ENCODE results near the gene FBXO24. TPM values are rescaled to one million over a fixed set of nuclear protein-coding genes. Genes with fewer than 3 reads are reported as not detected.

FBXO24 gene
- total RNA-seq, 1 donor from 2014 or later, result 0.52 TPM

DNA sequence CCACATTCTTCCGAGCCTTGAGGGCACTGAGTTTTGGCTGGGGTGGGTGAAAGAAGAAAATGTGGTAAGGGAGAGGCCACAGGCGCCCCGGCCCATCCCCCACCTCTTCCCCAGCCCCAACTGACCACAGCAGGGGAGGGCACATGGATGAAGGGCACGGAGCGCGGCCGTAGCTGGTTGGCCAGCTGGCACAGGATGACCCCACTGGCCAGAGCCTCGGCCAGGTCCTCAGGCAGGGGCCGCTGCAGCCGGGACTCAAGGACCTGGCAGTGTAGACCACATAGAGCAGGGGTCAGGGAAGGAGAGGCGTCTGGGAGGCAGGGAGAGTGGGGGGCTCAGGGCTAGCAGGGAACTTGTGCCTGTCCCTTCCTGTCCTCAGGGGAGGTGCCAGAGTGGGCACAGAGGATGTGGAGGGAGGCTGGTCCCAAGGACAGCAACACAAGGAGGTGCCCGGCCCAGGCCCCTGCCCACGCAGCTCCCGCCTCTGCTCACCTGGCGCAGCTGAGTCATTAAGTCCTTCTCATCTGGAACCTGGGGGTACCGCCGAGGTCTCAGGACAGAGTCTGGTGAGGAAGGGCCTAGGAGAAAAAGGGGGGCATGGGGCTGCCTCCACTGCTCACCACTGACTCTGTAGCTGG is 10.3 kb upstream of the FBXO24 start:
- Mint-ChIP-seq H3K36me3 (ENCODE audit: low read depth, unreplicated experiment) (peaks cover 9% of the 10 kb centered on the region), H3K4me3 (ENCODE audit: unreplicated experiment) (no peak overlapping the region), H3K9me3 (ENCODE audit: unreplicated experiment) (no peaks in the 10 kb centered on the region), H3K4me1 (ENCODE audit: low read depth, unreplicated experiment) (peaks cover 6% of the 10 kb centered on the region), H3K27me3 (ENCODE audit: low read depth, unreplicated experiment) (peaks cover 3% of the 10 kb centered on the region), H3K27ac (ENCODE audit: unreplicated experiment) (no peak overlapping the region)
- Histone ChIP-seq H3K4me1 (ENCODE audit: insufficient read depth, low read length) (peaks cover 12% of the 10 kb centered on the region), H3K4me2 (ENCODE audit: low read length) (no peak overlapping the region), H2AFZ (ENCODE audit: low read depth, low read length) (no peak overlapping the region), H3K27ac (ENCODE audit: low read depth, low read length) (no peak overlapping the region), H3K79me2 (ENCODE audit: insufficient read depth, low read length) (peaks cover 6% of the 10 kb centered on the region), H3K9ac (ENCODE audit: low read length) (no peak overlapping the region), H3K4me3 (ENCODE audit: insufficient read depth, low read depth, low read length) (no peak overlapping the region), H4K20me1 (ENCODE audit: insufficient read depth, low read length) (peaks cover 14% of the 10 kb centered on the region), H3K27me3 (ENCODE audit: insufficient read depth, low read length) (no peaks in the 10 kb centered on the region), H3K9me3 (ENCODE audit: insufficient read depth, low read depth, low read length) (no peaks in the 10 kb centered on the region), H3K36me3 (ENCODE audit: insufficient read depth, low read length) (peaks cover 10% of the 10 kb centered on the region)
- no peak for FAIRE-seq
- DNase-seq (ENCODE audit: low read depth), result no peak
- no peak for TF ChIP-seq EZH2 (IDR thresholded peaks at IDR 0.05; ENCODE audit: insufficient read depth, low read length)
- no peak for TF ChIP-seq CTCF (IDR thresholded peaks at IDR 0.05; ENCODE audit: insufficient read depth, low read depth, low read length)

- no peak for TF ChIP-seq CTCF (IDR thresholded peaks at IDR 0.05; ENCODE audit: insufficient read depth, low read depth, low read length)
- TF ChIP-seq EZH2 (IDR thresholded peaks at IDR 0.05; ENCODE audit: insufficient read depth, low read length), result no peak
- Histone ChIP-seq H2AFZ (ENCODE audit: low read depth, low read length) (no peak overlapping the region), H3K9me3 (ENCODE audit: insufficient read depth, low read depth, low read length) (no peaks in the 10 kb centered on the region), H3K4me1 (ENCODE audit: insufficient read depth, low read length) (peaks cover 6% of the 10 kb centered on the region), H3K9ac (ENCODE audit: low read length) (no peak overlapping the region), H3K27me3 (ENCODE audit: insufficient read depth, low read length) (no peaks in the 10 kb centered on the region), H3K27ac (ENCODE audit: low read depth, low read length) (no peak overlapping the region), H4K20me1 (ENCODE audit: insufficient read depth, low read length) (peaks cover 19% of the 10 kb centered on the region), H3K4me2 (ENCODE audit: low read length) (no peak overlapping the region), H3K79me2 (ENCODE audit: insufficient read depth, low read length) (peaks cover 9% of the 10 kb centered on the region), H3K36me3 (ENCODE audit: insufficient read depth, low read length) (peaks cover 16% of the 10 kb centered on the region), H3K4me3 (ENCODE audit: insufficient read depth, low read depth, low read length) (no peak overlapping the region)
- Mint-ChIP-seq H3K9me3 (ENCODE audit: unreplicated experiment) (no peaks in the 10 kb centered on the region), H3K36me3 (ENCODE audit: low read depth, unreplicated experiment) (peaks cover 9% of the 10 kb centered on the region), H3K27ac (ENCODE audit: unreplicated experiment) (no peak overlapping the region), H3K27me3 (ENCODE audit: low read depth, unreplicated experiment) (peaks cover 3% of the 10 kb centered on the region), H3K4me1 (ENCODE audit: low read depth, unreplicated experiment) (peaks cover 6% of the 10 kb centered on the region), H3K4me3 (ENCODE audit: unreplicated experiment) (no peak overlapping the region)
- no peak for FAIRE-seq
- DNase-seq (ENCODE audit: low read depth), result no peak
Measured at GRCh38 chr7:100576384-100576993, 9.6 kb upstream of the FBXO24 start.

GRCh38 chr7:100577103-100577502 is 9.0 kb upstream of the FBXO24 start:
- no peak overlapping the region for H2AFZ ChIP-seq (ENCODE audit: low read depth, low read length)
- no peaks in the 10 kb centered on the region for H3K9me3 ChIP-seq (ENCODE audit: insufficient read depth, low read depth, low read length)
- no peak overlapping the region for H3K27ac ChIP-seq (ENCODE audit: low read depth, low read length)
- Mint-ChIP-seq H3K4me3 (ENCODE audit: unreplicated experiment) (no peak overlapping the region), H3K27ac (ENCODE audit: unreplicated experiment) (no peak overlapping the region), H3K36me3 (ENCODE audit: low read depth, unreplicated experiment) (peaks cover 9% of the 10 kb centered on the region), H3K4me1 (ENCODE audit: low read depth, unreplicated experiment) (peaks cover under 1% of the 10 kb centered on the region), H3K27me3 (ENCODE audit: low read depth, unreplicated experiment) (peaks cover 2% of the 10 kb centered on the region), H3K9me3 (ENCODE audit: unreplicated experiment) (no peaks in the 10 kb centered on the region)
- peaks cover 18% of the 10 kb centered on the region for H3K36me3 ChIP-seq (ENCODE audit: insufficient read depth, low read length)
- peaks cover under 1% of the 10 kb centered on the region for H3K4me1 ChIP-seq (ENCODE audit: insufficient read depth, low read length)
- no peak overlapping the region for H3K4me3 ChIP-seq (ENCODE audit: insufficient read depth, low read depth, low read length)
- H3K27me3 ChIP-seq (ENCODE audit: insufficient read depth, low read length), result no peaks in the 10 kb centered on the region
- DNase-seq (ENCODE audit: low read depth) (no peak), FAIRE-seq (no peak)
- H4K20me1 ChIP-seq (ENCODE audit: insufficient read depth, low read length), result peaks cover 22% of the 10 kb centered on the region
- H3K9ac ChIP-seq (ENCODE audit: low read length), result no peak overlapping the region
- TF ChIP-seq EZH2 (IDR thresholded peaks at IDR 0.05; ENCODE audit: insufficient read depth, low read length) (no peak), CTCF (IDR thresholded peaks at IDR 0.05; ENCODE audit: insufficient read depth, low read depth, low read length) (no peak)
- H3K79me2 ChIP-seq (ENCODE audit: insufficient read depth, low read length), result peaks cover 15% of the 10 kb centered on the region
- no peak overlapping the region for H3K4me2 ChIP-seq (ENCODE audit: low read length)
